AG10803 (cell line): Measurements from ENCODE around the gene ANGEL1.

Source experiments
- DNase-seq: peaks from one replicate; pipeline ENCODE4 v3.0.0; 2010; ENCODE audit warnings: low read depth
- H3K4me3 ChIP-seq: 2 replicates; pipeline ENCODE4 v1.5.1; 2011; ENCODE audit warnings: mild to moderate bottlenecking, low read length, control low read depth
- CTCF ChIP-seq: conservative IDR thresholded peaks from 2 replicates; pipeline ENCODE4 v1.5.1; 2011; ENCODE audit warnings: mild to moderate bottlenecking, low read length, control low read depth, inconsistent platforms

The ANGEL1 gene

GRCh38 chr14:76770521-76771436, 41.9 kb downstream of the ANGEL1 start:
- H3K4me3 ChIP-seq = no peak overlapping the region
- DNase-seq = no peak
- no peak for TF ChIP-seq CTCF

- no peak for TF ChIP-seq CTCF
- no peak for DNase-seq
- H3K4me3 ChIP-seq = no peak overlapping the region
Observed at GRCh38 chr14:76769636-76770292, 42.9 kb downstream of the ANGEL1 start.

GRCh38 chr14:76768671-76769500, 43.8 kb downstream of the ANGEL1 start:
- no peak overlapping the region for H3K4me3 ChIP-seq
- DNase-seq = no peak
- TF ChIP-seq CTCF = no peak

- H3K4me3 ChIP-seq = no peak overlapping the region
- DNase-seq = no peak
- TF ChIP-seq CTCF = no peak
Observed at GRCh38 chr14:76767681-76768656, 44.7 kb downstream of the ANGEL1 start.

- no peak for DNase-seq
- TF ChIP-seq CTCF = no peak
- H3K4me3 ChIP-seq = no peak overlapping the region
Observed at GRCh38 chr14:76765461-76765931, 47.2 kb downstream of the ANGEL1 start.
